PC-3 (cell line): ENCODE measurements around the gene EXOG.

Experiments
- CTCF ChIP-seq: fragments of 300-600 bp; sonication (generic); conservative IDR thresholded peaks from 2 replicates; pipeline ENCODE4 v1.5.1; 2017; ENCODE audit warnings: antibody characterized with exemption, low read depth, mild to moderate bottlenecking, low read length
- EZH2 ChIP-seq: fragments of 300-600 bp; sonication (generic); IDR thresholded peaks from one replicate; pipeline ENCODE4 v1.6.1; 2017; ENCODE audit warnings: antibody characterized with exemption, mild to moderate bottlenecking, low read length; ENCODE audit not compliant: unreplicated experiment

- TF ChIP-seq CTCF, result no peak
- TF ChIP-seq EZH2, result no peak
Measured at GRCh38 chr3:38490281-38491030, 5.7 kb upstream of the EXOG start.
